SKM-1 treated with dmso at 0.1 percent for 144 hours (cell line): ENCODE data around the gene ZBTB24.

Experiments
- DNase-seq: peaks from one replicate; lab custom pipeline; 2025; ENCODE audit not compliant: unreplicated experiment; lab: John Stamatoyannopoulos, UW

Gene ZBTB24

GRCh38 chr6:109453594-109454495, 29.2 kb downstream of the ZBTB24 start:
- no peak for DNase-seq

- no peak for DNase-seq
These were observed 29.9 kb downstream of the ZBTB24 start for GRCh38 chr6:109453156-109453555.

- DNase-seq, result no peak
These were observed 30.8 kb downstream of the ZBTB24 start for GRCh38 chr6:109452181-109452580.

- DNase-seq, result no peak
These were observed 31.6 kb downstream of the ZBTB24 start for GRCh38 chr6:109451376-109451775.

GRCh38 chr6:109450801-109451200, 32.2 kb downstream of the ZBTB24 start:
- no peak for DNase-seq

GRCh38 chr6:109449795-109450673, 33.0 kb downstream of the ZBTB24 start:
- no peak for DNase-seq

- DNase-seq, result no peak
These were observed 33.8 kb downstream of the ZBTB24 start for GRCh38 chr6:109449064-109449794.

- no peak for DNase-seq
These were observed 34.4 kb downstream of the ZBTB24 start for GRCh38 chr6:109448615-109449014.

- no peak for DNase-seq
These were observed 35.0 kb downstream of the ZBTB24 start for GRCh38 chr6:109447878-109448555.

GRCh38 chr6:109447087-109447486, 35.9 kb downstream of the ZBTB24 start:
- DNase-seq, result no peak

- DNase-seq, result no peak
These were observed 36.5 kb downstream of the ZBTB24 start for GRCh38 chr6:109446541-109446940.

- DNase-seq, result no peak
These were observed 36.9 kb downstream of the ZBTB24 start for GRCh38 chr6:109446072-109446471.

- no peak for DNase-seq
These were observed 37.6 kb downstream of the ZBTB24 start for GRCh38 chr6:109445382-109445781.

- no peak for DNase-seq
These were observed 39.5 kb downstream of the ZBTB24 start for GRCh38 chr6:109443425-109443950.

GRCh38 chr6:109442393-109442924, 40.6 kb downstream of the ZBTB24 start:
- DNase-seq, result no peak

GRCh38 chr6:109441069-109441816, 41.8 kb downstream of the ZBTB24 start:
- DNase-seq, result peak; percentile 57

GRCh38 chr6:109440331-109441068, 42.5 kb downstream of the ZBTB24 start, which contains the start of the genes PPIL6 and SMPD2:
Gene PPIL6 (minus strand): TSS chr6:109440628. CDS start chr6:109440590, 38 bp downstream.
Gene SMPD2 (plus strand): TSS chr6:109440724. CDS start chr6:109441122, 398 bp downstream.
- DNase-seq, result peak; percentile 73

GRCh38 chr6:109436041-109436440, 47.0 kb downstream of the ZBTB24 start:
- no peak for DNase-seq
